ENCODE data around the gene RASL11A.
"Not testable (repeated sequence)": the region's sequence is repeated elsewhere in the genome, so short reads cannot be mapped to it uniquely, and the experiment has no call there.

Gene RASL11A

GRCh38 chr13:27295096-27295495 lies 24.5 kb downstream of the RASL11A start:
- TF ChIP-seq ZFP3 (CRISPR knock-in tag; IDR thresholded peaks at IDR 0.05): no peak
- no peak for TF ChIP-seq PATZ1 (CRISPR knock-in tag; IDR thresholded peaks at IDR 0.05; ENCODE audit: borderline replicate concordance)
- no peak for TF ChIP-seq ARNTL (CRISPR knock-in tag; IDR thresholded peaks at IDR 0.05; ENCODE audit: borderline replicate concordance, low read depth)
- no peak for TF ChIP-seq TOX (CRISPR knock-in tag; IDR thresholded peaks at IDR 0.05; ENCODE audit: borderline replicate concordance)
- TF ChIP-seq SNAI2 (CRISPR knock-in tag; IDR thresholded peaks at IDR 0.05): no peak
- no peak for ATAC-seq

GRCh38 chr13:27295660-27296059 lies 25.0 kb downstream of the RASL11A start:
- ATAC-seq: no peak
- TF ChIP-seq ZNF70 (CRISPR knock-in tag; IDR thresholded peaks at IDR 0.05) (no peak), BACH2 (CRISPR knock-in tag; IDR thresholded peaks at IDR 0.05; ENCODE audit: borderline replicate concordance) (no peak), OSR1 (CRISPR knock-in tag; IDR thresholded peaks at IDR 0.05) (no peak), SNAI2 (CRISPR knock-in tag; IDR thresholded peaks at IDR 0.05) (no peak), ZC3H10 (CRISPR knock-in tag; IDR thresholded peaks at IDR 0.05) (no peak), GLIS3 (CRISPR knock-in tag; IDR thresholded peaks at IDR 0.05) (no peak), PATZ1 (CRISPR knock-in tag; IDR thresholded peaks at IDR 0.05; ENCODE audit: borderline replicate concordance) (no peak), ZFP3 (CRISPR knock-in tag; IDR thresholded peaks at IDR 0.05) (no peak), TOX (CRISPR knock-in tag; IDR thresholded peaks at IDR 0.05; ENCODE audit: borderline replicate concordance) (no peak), RARB (CRISPR knock-in tag; IDR thresholded peaks at IDR 0.05) (no peak)

- no peak for ATAC-seq
- TF ChIP-seq RARB (CRISPR knock-in tag; IDR thresholded peaks at IDR 0.05) (no peak), PATZ1 (CRISPR knock-in tag; IDR thresholded peaks at IDR 0.05; ENCODE audit: borderline replicate concordance) (no peak), POU6F1 (CRISPR knock-in tag; IDR thresholded peaks at IDR 0.05; ENCODE audit: borderline replicate concordance, low read depth) (no peak), GLIS3 (CRISPR knock-in tag; IDR thresholded peaks at IDR 0.05) (no peak), SNAI2 (CRISPR knock-in tag; IDR thresholded peaks at IDR 0.05) (no peak)
These were observed 25.9 kb downstream of the RASL11A start for GRCh38 chr13:27296496-27296895.

- TF ChIP-seq RARB (CRISPR knock-in tag; IDR thresholded peaks at IDR 0.05): no peak
- no peak for TF ChIP-seq CREB5 (CRISPR knock-in tag; IDR thresholded peaks at IDR 0.05; ENCODE audit: low read depth)
- TF ChIP-seq OSR1 (CRISPR knock-in tag; IDR thresholded peaks at IDR 0.05): no peak
- TF ChIP-seq ISL1 (CRISPR knock-in tag; IDR thresholded peaks at IDR 0.05): no peak
- TF ChIP-seq BACH2 (CRISPR knock-in tag; IDR thresholded peaks at IDR 0.05; ENCODE audit: borderline replicate concordance): no peak
- no peak for TF ChIP-seq PPARA (CRISPR knock-in tag; IDR thresholded peaks at IDR 0.05; ENCODE audit: borderline replicate concordance)
- TF ChIP-seq POU6F1 (CRISPR knock-in tag; IDR thresholded peaks at IDR 0.05; ENCODE audit: borderline replicate concordance, low read depth): no peak
- ATAC-seq: no peak
These were observed 28.2 kb downstream of the RASL11A start for GRCh38 chr13:27298849-27299248.

- ATAC-seq: not testable (repeated sequence)
These were observed 29.8 kb downstream of the RASL11A start for GRCh38 chr13:27300406-27300805.

Measured in SK-N-SH treated with all-trans-retinoic acid at 6 μM for 48 hours (cell line).